SK-N-SH (cell line): ENCODE results near the gene SHISAL1.

Experiments
- CHD2 ChIP-seq: fragments of 150-350 bp; IDR thresholded peaks from 2 replicates; pipeline ENCODE4 v1.6.1; 2018; ENCODE audit warnings: low read length; ENCODE audit not compliant: partially characterized antibody
- CTCF ChIP-seq: fragments of 200-600 bp; sonication (generic); IDR thresholded peaks from 2 replicates; pipeline ENCODE4 v1.6.1; 2017; ENCODE audit warnings: antibody characterized with exemption, mild to moderate bottlenecking, moderate library complexity

GRCh38 chr22:44195189-44195871, 117.4 kb downstream of the SHISAL1 start:
- TF ChIP-seq CHD2: no peak
- no peak for TF ChIP-seq CTCF
